Stimulated activated CD4-positive, alpha-beta T cell treated with anti-CD3 and anti-CD28 coated beads, Interleukin-15, amount 100 ng/mL, for 48 hours (primary cell): ENCODE data around the gene TMEM134.

Experiments used
- DNase-seq, 2 donors: peaks; one replicate each; pipeline ENCODE4 v3.0.0-alpha.2; 2020; ENCODE audit warnings: low read depth in 2 of 2

TMEM134 gene

GRCh38 chr11:67500831-67501715, 32.0 kb upstream of the TMEM134 start:
- DNase-seq = no peak

DNA sequence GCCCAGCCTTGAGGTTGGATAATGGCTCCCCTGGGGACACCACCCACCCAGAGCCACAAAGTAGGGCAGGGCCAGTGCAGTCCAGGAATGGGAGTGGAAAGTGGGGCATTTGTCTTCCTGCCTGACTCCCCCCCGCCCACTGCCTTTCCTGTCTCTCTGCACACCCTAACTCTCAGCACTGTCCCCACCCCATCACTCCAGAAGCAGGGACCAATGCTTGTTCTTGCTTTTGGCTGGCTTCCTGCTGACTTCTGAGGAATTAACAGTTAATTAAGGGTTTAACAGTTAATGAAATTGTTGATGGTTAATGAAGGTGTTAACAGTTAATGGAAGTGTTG, 31.4 kb upstream of the TMEM134 start:
- DNase-seq = no peak

DNA sequence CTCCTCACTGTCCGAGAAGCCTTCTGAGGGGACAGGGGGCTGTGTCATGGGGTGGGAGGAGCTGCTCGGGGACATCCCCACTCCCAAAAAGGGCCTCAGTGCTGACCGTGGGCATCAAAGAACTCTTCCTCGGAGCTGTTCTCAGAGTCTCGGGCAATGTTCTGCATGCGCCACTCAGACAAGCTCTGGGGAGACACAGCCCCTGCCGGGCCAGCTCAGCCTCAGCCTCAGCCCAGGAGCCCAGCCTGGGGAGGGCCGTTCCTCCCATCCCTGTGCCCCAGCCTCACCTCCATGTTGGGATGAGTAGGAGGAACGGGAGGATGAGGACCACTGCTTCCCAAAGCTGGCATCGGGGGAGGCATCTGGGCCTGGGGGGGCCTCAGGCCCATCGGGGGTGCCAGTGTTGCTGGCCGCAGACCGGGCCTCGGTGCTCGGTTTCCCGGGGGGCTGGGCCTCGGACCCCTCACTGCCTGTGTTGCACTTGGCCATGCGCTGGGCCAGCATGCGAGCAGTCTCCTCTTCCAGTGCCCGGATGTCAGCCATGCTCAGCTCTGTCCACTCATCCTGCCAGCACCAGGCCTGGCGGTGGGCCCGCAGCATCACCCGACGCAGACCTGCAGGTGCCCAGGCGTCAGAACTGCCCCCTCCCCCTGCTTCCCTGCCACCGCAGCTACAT, 30.9 kb upstream of the TMEM134 start:
- no peak for DNase-seq

DNA sequence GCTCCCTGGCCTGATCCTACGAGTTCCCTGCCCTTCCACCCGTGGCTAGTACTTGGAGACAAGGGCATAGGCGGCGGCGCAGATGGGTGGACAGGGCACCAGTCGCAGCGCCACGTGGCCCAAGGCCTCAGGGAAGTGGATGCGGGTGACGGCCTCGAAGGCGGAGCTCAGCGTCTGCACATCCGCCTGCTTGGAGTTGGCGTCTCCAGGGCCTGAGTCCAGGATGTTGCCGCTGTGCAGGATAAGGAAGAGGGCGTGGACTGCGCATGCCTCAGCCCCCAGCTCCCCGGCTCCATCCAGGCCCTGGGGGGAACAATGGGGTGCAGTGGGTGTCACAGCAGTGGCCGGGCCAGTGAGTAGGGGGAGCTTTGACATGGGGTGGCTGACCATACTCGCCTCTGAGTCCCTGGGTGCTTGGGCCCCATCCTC, 29.5 kb upstream of the TMEM134 start:
- no peak for DNase-seq

DNA sequence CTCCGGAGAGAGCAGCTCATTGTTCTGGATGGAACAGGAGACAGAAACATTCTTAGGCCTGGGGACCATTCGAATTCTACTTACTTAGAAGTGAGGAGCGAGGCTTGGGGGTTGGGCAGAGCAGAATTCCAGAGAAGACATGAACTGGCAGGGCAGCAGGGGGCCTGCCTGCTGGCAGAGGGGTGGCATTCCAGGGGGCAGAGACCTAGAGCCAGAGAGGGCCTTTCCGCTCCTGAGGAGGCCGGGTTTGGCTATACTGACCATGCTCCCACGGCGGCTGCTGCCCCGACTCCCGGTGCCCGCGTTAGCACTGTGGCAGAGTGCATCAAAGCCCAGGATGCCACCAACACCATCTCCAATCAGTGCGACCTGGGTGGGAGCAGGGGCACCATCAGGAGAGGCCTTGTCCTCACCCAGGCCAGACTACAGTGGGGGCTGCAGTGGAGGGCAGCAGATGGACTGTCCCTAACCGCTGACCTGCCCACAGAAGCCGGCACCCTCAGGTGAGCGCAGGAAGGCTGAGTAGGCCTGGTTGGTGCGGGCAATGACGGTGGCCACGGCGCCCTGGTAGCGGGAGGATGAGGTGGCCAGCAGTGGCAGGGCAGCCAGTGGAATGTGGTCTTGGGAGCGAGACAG, 28.7 kb upstream of the TMEM134 start:
- no peak for DNase-seq

GRCh38 chr11:67496113-67496512, 27.1 kb upstream of the TMEM134 start:
- DNase-seq = no peak

DNA sequence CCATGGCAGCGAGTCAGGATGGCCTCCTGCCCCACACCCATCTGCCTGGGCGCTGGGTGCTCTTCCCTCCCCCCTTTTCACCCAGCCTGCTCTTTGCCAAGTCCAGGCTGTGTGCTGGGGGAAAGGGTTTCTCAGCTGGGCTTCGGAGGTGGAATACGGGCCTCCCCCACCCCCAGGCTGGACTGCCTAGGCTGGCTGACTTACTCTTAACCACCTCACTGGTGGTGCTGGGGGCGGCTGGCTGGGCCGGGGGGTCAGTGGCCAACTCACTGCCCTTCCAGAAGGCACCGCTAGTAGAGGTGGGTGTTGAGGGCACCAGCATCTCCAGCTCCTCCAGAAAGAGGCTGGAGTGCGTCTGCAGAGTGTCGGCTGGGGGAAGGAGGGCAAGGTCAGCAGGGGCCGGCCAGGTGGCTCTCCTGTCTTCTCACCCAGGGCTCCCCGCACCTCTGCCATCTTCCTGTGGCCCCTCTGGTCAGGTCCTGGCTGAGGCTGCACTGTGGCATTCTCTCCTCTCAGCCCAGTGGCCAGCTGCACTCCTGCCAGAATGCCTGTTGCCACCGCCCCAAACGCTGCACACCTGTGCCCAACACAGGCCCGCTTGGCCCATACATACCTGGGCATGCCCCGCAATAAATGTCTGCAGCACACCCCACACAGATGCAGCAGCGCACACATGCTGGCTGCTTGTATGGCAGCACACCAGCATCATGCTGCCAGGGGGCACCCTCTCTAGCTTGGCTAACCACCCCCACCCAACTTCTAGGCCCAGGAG, 26.4 kb upstream of the TMEM134 start:
- DNase-seq = no peak

DNA sequence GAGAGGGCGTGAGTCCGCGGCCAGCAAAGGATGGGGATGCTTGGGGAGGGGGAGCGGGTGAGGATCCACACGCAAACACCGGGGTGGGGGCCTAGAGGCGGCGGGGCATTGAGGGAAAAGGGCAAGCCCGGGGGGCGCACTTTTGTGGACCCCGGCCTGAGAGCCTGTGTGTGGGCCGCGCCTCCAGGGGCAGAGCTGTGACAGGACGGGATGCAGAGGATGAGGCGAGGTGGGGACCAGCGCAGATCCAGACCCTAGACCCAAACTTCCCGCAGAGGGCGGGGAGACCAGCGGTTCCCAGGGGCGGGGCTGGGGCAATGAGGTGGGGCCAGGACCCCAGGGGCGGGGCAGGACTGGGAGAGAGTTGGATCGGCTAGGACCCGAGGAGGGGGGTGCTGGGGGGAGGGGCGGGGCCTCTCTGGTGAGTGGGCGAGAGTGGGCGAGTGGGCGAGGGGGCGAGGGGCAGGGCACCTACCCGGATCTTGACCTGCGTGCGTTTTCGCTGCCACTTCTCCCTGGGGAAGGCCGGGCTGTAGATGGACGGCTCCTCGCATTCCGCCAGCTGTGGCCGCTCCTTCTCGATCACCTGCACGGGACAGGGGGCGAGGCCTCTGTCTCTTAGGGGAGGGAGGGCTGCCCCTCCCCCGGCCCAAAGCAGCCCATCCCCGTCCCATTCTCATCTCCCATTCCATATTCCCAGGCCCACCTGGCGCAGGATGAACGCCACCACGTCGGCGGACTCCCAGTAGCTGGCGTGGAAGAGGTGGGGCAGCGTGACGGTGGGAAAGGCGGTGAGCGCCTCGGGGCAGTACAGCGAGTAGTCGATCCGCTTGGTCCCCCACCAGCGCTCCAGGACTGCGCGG, 25.6 kb upstream of the TMEM134 start:
- DNase-seq = no peak

- DNase-seq = no peak
Observed at GRCh38 chr11:67493548-67494370, 24.7 kb upstream of the TMEM134 start.

DNA sequence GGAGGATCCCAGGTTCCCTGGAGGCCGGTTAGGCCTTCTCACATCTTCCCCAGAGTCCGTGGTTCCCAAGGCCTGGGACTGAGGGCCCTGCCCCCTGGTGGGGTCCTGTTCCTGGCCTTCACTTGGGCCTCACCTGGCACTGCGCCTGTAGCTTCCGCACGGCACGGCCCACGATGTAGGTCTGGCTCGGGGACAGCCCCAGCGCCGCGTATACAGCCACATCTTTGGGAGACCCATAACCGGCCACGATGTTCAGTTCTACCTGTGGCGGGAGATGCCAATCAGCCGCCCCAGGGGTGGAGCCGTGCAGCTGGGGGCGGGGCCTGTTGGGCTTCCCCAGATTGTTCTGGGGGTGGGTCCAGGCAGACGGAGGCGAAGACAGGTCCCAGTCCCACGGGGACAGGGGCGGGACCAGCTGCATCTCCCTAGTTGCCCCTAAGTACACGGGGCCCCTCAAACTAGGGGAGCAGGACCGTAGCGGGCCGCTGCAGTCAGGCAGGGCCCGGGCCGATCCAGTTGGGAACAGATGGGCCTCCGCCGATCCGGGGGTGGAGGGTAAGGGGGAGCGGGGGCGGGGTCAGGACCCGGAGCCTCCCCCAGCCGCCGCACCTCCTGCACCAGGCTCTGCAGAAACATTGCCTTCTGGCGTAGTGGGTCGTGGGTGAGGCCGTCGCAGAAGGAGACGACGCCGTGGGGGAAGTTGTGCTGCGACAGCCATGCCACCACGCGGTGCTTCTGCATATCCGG, 23.9 kb upstream of the TMEM134 start:
- peak in 1 of 2 donors; percentile 21 for DNase-seq

DNA sequence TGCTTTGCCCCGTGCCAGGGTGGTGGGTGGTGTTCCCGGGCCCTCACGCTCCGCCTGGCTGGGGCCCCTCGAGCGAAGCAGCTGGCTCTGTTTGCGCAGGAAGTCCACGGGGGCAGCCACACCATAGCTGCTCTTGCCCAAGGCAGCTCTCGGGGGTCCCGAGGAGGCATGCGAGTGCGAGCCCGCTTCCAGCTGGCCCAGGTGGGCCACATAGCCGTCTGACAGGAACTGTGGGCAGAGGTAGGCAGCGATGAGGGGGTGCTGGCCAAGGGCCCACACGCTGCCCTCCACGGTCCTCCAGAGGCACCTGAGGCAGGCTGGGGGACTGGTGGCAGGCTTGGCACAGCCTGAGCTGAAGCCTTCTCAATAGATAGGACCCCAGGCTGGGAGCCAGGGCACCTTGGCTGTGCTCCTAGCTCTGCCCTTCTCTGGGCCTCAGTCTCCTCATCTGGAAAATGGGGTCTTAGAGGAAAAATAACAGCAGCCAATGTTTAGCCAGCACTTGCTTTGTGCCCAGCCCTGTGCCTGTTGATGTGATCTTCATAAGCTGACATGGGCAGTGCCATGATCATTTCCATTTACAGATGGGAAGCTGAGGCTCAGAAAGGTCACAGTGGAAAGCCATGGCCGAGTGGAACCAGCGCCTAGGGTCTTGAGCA, 23.1 kb upstream of the TMEM134 start:
- no peak for DNase-seq

DNA sequence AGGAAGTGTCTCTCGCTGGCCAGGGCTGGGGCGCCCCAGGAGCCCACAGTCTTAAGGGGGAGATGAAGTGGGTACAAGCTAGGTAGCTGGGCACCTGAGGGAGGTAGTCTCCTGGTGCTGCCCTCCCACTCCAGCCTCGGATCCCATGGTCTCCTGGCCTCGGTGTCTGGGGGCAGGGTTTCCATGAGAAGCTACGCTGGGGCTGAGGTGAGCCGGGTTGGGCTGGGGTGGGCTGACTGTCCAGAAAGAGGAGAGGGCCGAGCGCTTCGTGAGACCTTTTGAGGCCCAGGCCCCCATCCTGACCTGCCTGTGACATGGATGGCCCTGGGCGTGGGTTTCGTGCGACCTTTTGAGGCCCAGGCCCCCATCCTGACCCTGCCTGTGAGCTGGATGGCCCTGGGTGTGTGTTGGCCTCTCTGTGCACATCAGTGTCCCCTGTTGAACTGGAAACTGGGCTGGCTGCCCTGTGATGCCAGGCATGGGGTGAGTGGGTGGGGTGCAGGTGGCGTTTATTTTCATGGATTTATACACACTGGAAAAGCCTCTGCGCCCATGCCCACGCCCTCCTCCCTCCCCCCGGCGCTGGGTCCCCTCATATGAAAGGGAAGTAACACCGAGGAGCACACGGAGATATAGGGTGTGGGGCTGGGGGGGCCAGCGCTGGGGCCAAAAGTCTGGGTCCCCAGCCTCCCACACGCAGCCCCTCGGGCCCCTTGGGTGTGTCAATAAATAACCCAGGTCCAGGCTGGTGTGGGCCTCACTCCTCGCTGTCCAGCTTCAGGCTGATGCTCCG, 22.4 kb upstream of the TMEM134 start:
- DNase-seq = no peak

- no peak for DNase-seq
Observed at GRCh38 chr11:67490727-67491065, 21.6 kb upstream of the TMEM134 start.

DNA sequence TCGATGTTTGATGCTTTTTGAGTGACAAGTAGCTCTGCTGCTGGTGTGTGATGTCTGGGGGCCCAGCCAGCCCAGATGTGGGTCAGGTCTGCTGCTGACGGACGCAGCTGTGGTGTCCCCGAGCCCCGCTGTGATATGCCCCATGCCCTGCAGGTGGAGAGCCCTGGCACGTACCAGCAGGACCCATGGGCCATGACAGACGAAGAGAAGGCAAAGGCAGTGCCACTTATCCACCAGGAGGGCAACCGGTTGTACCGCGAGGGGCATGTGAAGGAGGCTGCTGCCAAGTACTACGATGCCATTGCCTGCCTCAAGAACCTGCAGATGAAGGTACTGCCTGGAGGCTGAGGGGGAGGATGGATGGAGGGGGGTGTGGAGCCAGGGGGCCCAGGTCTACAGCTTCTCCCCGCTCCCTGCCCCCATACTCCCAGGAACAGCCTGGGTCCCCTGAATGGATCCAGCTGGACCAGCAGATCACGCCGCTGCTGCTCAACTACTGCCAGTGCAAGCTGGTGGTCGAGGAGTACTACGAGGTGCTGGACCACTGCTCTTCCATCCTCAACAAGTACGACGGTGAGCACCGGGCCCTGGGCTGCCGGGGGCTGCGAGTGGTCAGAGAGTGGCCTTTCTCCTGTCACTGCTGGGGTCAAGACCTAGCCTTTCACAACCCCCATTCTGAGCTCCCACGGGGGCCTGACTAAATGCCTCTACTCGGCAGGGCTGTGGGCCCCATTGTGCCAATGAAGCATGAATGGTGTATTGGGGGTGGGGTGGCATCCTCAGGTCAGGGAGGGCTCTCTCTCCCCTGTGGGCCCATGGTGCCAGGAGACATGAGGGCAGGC, 21.1 kb upstream of the TMEM134 start:
- no peak for DNase-seq

GRCh38 chr11:67489203-67489884, 20.3 kb upstream of the TMEM134 start:
- no peak for DNase-seq

DNA sequence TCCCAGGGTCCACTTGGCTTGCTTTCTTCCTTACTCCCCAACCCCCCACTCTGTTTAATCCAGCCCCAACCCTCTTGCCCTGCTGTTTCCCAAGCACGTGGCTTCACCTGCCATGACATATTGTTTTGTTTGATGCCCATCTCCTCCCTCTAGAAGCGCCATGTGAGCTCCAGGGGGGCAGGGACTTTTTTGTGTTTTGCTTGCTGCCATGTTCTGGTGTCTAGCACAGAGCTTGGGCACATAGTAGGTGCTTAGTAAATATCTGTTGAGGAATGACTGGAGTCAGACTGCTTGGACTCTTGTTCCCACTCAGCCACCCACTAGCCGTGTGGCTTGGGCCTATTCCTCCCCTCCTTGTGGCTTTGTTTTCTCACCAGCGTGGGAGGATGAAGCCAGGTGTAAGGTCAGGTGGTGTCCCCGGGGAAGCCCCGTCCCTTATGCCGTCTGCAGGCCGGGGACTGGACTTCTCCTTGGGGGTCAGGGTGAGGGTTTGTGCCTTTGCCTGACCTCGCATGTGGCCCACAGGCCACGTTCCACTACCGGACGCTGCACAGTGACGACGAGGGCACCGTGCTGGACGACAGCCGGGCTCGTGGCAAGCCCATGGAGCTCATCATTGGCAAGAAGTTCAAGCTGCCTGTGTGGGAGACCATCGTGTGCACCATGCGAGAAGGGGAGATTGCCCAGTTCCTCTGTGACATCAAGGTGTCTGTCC, 17.6 kb upstream of the TMEM134 start:
- DNase-seq = peak in 1 of 2 donors; percentile 62
